ELF-1 (cell line): ENCODE results near the gene PLXNA2.

Source experiments
- DNase-seq: peaks from one replicate; pipeline ENCODE4 v3.0.0-alpha.2; 2016; ENCODE audit warnings: low read depth, low spot score

Gene PLXNA2

DNA sequence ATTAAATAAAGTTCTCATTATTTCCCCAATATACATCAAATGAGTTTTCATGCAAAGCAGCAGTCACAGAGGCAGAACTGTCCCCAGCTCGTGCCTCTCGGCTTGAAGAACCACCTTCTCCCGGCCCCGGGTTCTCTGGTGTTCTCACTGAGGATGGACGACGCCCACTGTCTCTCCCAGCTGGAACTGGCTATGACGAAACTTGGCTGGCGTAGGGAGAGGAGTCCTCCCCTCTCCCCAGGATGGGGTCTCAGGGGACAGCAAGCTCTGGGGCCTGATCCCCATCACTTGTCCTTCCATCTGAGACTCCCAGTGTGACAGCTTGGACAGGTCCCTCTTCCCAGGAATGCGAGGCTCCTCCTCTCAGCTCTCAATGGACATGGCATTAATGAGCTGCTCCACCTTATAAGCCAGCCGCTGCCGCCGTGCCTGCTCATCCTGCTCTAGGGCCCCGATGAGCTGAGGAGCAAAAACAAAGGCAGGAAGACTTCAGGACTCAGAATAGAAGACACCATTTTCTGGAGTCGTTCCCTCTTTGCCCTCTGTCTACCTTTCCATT lies 217.2 kb downstream of the PLXNA2 start:
- peak; percentile 53 for DNase-seq

DNA sequence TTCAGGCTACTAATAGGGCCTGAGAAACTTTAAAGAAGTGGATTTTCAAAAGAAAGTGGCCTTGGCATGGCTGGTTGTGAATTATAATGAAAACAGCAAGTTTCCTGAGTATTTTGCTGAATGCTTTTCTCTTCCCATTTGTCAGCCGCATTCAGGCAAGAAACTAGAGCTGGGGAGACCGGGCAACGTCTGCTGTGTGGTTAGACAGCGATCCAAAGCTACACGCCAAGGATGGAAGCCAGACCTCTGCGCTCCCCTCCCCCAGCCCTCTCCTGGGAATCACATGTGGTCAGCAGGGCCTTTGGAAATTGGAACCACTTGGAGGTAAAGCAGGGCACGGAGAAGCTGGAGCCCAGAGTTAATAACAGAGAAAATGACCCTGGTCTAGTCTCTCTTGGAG lies 219.2 kb downstream of the PLXNA2 start:
- no peak for DNase-seq

DNA sequence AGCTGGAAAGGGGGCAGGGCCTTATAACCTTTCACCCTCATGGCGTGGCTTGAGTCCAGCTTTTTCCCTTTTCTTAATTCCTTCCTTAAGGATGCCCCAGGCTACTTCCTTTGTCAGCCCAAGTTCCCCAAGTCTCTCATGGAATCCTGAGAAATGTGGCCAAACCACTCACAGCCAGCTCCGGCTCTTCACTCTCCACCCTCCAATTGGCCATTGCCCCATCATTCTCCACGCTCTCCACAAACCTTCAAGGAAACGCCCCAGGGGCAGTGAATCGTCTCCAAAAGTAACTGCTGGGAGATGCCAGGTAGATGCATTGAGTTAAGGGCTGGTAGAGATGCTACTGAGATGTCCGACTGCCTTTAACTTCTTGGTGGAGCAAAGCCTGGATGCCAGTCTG lies 219.8 kb downstream of the PLXNA2 start:
- DNase-seq = peak; percentile 85

DNA sequence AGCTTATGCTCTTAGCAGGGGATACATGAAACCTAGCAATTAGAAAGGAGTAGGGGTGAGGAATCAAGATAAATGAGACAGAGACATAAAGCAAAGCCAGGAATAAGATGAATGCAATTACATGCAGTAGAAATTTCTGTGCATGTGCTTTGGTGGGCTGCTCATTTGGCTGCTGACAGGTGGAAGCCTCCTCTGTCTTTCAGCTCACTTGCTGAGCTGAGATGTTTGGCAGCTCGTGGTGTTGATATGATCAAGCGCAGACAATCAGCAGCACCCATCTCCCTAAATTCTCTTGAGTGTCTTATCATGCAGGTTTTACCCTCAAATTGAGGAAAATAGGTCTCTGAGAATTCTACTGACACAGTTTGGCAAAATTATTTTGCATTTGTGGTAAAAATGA lies 224.9 kb downstream of the PLXNA2 start:
- DNase-seq = no peak

DNA sequence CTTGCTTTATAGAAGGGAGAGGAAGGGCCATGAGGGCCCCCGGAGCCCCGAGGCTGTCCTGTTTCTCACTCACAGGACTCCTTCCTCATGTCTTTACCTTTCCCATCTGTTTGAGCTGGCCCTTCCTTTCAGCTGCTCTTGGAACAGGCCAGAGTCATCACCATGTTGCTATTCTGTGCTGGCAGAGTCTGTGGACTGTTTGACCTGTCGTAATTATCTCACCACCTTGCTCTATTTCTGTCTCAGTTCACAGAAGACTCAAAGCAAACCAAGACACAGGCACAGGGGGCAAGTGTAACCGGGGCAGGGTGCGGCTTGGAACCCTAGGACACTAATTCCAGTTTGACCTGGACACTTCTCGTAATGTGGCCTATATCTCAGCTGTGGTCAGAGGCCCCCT lies 228.9 kb downstream of the PLXNA2 start:
- no peak for DNase-seq

DNA sequence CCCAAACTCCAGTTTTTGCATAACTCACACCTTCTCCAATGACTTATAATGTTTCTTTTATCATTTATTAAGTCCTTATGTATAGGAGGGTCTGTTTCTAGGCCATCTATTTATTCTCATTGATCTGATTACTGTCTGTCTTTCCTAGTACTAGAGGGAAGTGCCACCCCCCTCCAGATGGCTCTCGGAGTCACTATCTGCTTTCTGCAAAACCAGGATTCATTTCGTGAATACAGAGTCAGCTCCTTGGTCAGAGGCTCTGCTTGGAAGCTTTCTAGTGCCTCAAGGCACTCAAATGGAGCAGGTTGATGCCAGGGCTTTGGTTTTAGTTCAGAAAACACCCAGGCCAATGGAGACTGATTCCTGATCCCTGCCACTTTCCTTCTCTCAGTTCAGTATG lies 231.0 kb downstream of the PLXNA2 start:
- no peak for DNase-seq

DNA sequence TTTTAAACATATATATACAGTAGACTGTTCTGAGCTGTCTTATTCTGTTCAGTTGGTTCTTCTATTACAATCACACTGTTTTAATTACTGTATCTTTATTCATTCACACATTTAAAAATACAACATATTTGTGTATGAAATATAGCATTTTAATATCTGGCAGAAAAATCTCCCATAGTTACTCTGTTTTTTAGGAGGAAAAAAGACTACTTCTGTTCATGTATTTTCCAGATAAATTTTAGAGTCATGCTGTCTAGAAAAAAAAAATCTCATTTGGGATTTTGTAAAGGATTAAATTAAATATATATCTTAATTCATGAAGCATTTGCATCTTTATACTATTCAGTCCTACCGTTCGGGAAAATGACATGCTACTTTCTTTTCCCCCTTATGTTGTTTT lies 231.5 kb downstream of the PLXNA2 start:
- DNase-seq = no peak

DNA sequence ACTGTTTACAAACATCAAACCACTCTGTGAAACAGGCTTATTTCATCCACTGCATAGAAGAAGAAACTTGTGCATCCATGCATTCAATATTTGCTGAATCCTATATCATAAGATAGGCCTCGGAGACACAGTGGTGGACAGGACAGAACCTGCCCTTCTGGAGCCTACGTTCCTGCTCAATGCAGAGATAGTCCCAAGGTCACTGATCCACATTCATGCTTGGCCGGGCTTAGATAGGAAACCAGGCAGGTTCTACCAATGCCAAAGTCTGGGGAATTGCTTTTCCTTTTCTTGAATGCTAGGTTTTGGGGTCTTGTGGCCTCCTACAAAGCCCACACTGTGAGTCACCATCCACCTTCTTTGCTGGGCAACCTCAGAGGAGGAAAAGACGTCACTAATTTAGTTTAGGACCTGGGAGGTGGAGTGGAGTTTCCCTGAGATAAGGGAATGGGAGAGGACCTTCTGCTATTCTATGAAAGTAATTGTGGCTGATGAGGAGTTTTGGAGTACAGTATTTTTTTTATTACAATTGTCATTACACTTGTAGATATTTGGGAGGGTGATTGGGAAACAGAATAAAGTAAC lies 233.6 kb downstream of the PLXNA2 start:
- no peak for DNase-seq

DNA sequence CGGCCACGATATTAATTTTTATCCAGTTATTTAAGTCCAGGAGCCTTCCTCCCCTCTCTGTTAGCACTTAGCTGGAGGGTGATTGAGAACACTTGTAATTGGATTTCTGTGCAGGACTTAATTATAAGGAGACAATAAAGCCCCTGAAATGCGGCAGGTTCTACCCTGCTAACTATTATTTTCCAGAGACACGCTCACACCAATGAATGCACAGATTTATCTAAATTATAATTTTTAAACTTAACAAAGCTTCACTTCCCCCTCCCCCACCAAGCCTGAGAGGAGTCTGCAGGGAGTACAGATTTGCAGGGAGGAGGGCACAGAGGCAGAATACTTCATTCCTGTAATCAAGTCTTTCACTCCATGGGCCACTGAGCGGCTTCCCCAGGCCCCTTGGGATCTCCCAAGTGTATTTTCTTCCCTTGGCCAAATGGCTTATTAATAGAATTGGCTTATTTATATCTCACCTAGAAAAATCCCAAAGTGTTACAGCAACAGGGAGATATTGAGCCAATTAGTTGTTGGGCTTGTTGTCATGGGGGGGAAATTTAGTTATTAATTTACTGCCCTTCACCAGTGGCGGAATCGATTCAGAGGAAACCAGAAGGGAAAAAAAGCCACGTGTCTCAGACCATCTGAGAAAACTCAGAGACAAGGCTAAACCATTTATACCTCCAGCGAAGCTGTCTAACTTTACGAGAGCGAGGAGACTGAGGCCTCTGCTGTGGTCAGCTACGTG lies 234.3 kb downstream of the PLXNA2 start:
- no peak for DNase-seq

DNA sequence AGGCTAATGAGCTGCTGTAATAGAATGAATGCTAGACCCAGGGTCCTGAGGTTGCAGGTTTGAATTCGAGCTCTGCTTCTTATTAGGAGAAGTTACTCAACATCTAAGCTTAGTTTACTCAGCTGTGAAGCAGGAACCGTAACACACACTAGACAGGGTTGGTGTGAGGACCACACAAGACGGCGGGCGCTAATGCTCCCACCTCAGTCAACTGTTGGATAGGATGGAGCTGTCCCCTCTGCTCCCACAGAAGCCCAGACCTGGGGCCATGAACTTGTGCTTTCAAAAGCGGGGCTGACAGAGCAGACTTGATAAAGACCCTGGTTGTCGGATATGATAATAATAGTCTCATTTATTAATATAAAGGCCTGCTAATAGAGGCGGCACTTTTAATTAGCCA lies 234.9 kb downstream of the PLXNA2 start:
- no peak for DNase-seq

DNA sequence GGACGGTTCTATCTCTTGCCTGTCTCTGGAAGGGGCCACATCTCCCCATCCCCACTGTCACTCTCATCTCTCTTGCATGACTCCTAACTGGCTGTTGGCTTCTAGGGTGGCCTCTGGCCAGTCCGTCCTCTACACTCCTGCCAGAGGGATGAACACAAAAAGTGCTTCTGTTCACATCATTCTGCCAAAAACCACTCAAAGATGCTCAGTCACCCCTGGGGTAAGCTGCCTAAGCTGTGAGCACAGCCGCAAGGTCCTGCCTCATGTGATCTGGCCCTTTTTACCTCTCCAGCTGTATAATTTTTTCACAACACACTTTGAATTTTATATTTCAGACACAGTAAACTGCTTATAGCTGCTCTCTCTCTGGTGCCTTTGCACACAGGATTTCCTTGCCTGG lies 235.7 kb downstream of the PLXNA2 start:
- DNase-seq = no peak

DNA sequence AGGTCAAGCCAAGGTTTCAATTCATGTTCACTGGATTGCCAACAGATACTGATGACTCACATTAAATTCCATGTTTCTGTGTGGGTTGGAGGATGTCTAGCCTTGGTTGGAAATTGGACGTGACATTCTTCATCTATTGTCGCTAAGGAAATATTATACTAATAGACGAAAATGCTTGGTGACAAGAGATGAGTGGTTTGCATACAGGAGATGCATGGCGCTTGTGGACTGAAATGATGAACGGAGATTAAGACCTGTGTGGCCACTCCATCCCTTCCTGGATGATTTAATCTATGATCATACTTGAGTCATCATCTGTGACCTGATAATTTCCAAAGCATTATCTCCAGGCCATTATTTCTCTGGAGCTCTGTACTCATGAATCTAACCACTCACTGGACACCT lies 236.2 kb downstream of the PLXNA2 start:
- DNase-seq = no peak

DNA sequence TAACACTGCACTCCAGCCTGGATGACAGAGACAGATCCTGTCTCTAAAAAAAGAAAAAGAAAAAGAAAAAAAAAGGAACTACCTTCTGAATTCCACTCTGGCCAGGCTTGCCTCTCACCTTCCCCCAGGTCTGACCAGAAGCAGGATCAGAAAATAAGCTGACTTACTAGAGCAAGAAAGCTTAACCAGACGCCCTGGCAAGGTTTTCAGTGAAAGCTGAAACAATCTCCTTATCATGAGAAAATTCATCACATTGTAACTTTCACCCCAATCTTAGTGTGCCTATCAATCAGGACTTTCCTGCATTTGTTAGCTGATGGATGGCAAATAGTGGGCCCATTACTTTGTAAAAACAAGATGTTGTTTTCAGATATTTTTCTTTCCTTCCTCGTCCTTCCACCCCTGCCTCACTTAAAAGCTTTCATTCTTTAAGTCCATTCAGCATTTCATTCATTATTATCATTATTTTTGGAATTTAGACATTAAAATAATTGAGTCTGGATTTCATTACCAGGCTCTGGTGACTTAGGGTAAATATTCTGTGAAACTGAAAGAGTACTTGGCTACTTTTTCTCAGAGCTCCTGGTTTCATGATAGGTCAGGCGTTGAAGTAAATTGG lies 236.8 kb downstream of the PLXNA2 start:
- DNase-seq = no peak

DNA sequence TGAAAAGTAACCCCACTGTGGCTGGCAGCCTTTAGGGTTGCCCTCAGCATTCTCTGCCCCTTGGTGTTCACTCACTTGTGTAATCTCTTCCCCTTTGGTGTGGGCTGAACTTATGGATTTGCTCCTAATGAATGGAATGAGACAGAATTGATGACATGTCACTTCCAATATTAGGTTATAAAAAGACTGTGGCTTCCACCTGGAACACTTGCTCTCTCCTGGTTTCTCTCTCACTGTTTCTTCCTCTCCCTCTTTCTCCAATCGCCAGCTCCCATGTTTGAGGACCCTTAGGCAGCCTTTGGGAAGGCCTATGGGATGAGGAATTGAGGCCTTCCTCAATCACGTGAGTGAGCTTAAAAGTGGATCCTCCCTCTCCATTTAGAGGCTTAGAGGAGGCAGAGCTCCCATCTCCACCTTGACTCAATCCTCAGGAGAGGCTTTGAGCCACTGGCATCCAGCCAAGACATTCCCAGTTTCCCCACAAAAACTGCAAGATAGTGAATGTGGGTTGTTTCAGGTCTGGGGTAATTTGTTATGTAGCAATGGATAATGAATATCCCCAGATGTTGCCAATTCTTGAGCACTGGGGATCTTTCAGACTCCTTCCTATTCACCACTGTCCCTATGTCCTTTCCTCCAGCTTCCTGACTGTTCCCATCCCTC lies 237.8 kb downstream of the PLXNA2 start:
- DNase-seq = no peak

DNA sequence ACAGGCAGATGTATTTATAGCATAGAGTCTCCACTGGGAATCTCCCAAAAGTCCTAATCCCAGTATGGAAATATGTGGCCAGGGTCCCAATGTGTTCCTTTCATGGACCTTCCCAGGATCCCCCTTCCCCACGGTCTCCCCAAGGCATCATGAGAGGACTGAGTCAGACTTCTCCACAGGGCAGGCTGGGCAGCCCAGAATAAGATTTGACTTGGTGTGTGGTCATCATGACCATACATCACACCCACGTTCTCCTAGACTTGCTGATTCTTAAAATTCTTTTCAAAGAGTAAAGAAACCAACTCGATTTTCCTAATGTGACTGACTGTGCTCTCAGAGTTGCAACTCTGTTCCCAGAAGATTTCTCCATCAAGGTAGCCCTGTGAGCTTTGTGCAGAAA lies 239.3 kb downstream of the PLXNA2 start:
- no peak for DNase-seq

DNA sequence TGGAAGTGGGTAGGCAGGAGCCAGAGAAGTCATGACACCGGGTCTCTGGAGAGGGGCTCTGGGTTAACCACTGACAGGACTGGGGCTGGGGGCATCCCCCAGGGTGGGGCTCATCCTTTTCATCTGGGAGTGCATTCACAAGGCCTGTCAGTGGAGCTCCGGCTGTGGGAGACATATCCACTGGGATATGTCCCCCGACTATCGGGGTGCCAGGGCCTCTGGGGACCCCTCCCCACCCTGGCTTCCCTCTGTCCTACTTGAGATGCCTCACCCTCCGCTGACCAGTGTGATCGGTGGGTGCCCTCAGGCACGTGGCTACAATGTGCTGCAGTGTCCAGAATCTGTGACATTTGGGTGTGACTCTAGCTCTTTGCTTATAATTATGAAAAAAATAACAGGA lies 240.9 kb downstream of the PLXNA2 start:
- DNase-seq = no peak

DNA sequence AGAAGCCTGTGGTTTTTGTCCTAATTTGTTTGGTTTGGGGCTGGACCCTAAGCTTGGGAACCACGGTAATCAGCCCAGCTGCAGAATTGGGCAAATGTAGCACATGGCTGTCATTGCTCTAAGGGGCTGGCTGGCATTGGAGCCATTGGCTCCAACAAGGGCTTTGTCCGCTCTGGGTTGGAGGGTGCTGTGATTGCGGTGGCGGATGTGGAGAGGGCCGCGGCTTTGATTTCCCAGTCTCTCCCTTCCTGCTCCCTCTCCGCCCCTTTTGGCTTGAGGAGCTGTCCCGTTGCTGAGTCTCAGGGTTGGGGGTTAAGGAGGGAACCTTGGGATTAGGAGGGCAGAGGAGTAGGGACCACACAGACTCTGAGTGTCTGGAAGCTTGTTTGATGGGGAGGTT lies 241.5 kb downstream of the PLXNA2 start:
- no peak for DNase-seq

DNA sequence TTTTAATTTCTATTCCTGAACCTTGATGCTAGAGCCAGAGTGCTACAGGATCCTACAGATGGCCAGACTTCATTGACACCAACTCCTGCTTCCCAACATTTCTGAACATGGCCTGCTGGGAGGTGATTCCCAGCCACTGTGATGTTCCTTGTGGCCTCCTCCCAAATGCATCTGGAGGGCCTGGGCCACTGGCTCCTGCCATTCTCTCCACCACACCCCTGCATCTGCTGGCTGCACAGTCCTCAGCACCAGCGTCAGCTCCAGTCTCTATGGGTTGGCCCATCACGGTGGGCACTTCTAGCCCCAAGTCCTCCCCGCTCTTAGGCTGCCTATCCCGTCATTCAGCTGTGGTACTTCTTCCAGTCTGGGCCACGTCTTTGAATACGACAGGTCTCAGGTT lies 242.1 kb downstream of the PLXNA2 start:
- DNase-seq = no peak

DNA sequence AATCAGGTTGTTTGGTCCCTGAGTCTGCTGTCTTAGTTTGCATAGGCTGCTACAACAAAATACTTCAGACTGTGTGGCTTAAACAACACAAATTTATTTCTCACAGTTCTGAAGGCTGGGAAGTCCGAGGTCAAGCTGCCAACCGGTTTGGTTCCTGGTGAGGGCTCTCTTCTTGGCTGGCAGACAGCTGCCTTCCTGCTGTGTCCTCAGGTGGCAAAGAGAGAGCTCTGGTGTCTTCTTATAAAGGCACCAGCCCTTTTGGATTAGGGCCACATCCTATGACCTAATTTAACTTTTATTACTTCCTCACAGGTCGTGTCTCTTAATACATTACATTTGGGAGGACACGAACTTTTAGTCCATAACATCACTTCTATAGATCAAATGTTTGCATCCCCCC lies 243.7 kb downstream of the PLXNA2 start:
- DNase-seq = no peak

DNA sequence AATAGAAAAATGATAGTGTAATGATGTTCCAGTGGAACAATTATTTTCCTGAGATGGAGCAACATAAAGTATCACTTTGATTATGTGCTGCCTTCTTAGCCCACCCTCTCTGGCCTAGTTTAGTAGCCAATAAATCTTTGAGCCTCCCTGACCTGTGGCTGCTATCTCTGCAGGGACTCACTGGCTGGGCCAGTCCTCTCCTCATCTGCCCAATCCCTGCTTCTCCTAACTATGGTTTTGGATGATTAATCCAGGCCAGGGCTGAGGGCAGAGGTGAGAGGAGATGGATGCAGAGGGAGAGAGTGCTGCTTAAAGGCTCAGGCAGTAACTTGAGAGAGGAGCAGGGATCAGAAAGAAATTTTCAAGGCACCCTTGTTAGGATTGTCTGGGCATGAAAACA lies 244.2 kb downstream of the PLXNA2 start:
- DNase-seq = no peak

DNA sequence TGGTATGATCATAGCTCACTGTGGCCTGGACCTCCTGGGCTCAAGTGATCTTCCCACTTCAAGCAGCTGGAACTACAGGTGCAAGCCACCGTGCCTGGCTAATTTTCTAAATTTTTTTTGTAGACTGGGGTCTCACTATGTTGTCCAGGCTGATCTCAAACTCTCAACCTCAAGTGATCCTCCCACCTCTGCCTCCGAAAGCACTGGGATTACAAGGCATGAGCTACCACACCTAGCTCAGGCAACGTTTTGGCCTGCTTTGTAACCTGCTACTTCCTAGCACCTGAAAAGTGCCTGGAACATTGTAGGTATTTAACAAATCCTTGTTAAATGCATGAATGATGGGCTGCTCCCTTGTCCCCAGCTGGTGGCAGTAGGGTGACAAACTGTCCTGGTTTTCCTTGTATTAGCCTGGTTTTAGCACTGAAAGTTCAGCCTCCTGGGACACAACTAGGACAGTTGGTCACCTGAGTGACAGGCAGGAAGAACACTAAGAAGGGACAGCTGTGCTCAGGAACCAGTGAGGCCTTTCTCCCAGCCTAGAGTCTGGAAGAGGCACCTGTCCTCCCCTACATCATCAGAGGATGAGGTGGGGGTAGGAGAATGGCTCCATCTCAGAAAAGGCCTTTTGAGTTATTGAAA lies 244.8 kb downstream of the PLXNA2 start:
- DNase-seq = no peak

DNA sequence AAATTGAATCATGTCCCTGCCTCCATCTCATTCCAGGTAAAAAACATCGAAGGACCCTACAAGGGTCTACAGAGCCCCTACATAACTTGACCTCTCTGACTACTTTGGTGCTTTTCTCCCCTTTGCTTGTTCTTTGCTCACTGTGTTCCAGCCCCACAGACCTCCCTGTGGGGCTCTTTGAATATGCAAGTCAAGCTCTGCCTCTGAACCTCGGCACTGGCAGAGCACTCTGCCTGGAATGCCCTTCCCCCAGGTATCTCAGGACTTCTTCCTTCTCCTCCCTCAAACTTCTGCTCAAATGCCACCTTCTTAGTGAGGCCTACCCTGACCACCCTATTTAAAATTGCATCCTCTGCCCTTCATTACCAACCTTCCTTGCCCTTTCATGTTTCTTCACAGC lies 245.5 kb downstream of the PLXNA2 start:
- peak; percentile 11 for DNase-seq
